ENCODE data around the gene MXRA7.

Gene MXRA7

GRCh38 chr17:76737676-76738467, 27.1 kb upstream of the MXRA7 start, which contains the start of gene MFSD11 (continued):
- TF ChIP-seq KLF8 (tag by site-specific recombination; IDR thresholded peaks at IDR 0.05) (peak; percentile 75; the same call in 1 of the 2 replicates), ZNF133 (tag by site-specific recombination; IDR thresholded peaks at IDR 0.05) (no peak; the same call in 1 of the 2 replicates), ZNF292 (tag by site-specific recombination; IDR thresholded peaks at IDR 0.05; ENCODE audit: borderline replicate concordance, low read depth) (no peak), ZNF707 (tag by site-specific recombination; IDR thresholded peaks at IDR 0.05) (no peak), HOXA7 (CRISPR knock-in tag; IDR thresholded peaks at IDR 0.05; ENCODE audit: borderline replicate concordance) (no peak), ZNF76 (tag by site-specific recombination; IDR thresholded peaks at IDR 0.05; ENCODE audit: borderline replicate concordance, low read depth) (peak; percentile 90), ZBTB17 (tag by site-specific recombination; IDR thresholded peaks at IDR 0.05) (peak; percentile 98), ZNF132 (tag by site-specific recombination; IDR thresholded peaks at IDR 0.05; ENCODE audit: borderline replicate concordance) (no peak), ZNF175 (tag by site-specific recombination; IDR thresholded peaks at IDR 0.05) (no peak), ZNF280C (tag by site-specific recombination; IDR thresholded peaks at IDR 0.05) (no peak), ZNF416 (tag by site-specific recombination; IDR thresholded peaks at IDR 0.05) (no peak), ZNF214 (tag by site-specific recombination; IDR thresholded peaks at IDR 0.05; ENCODE audit: borderline replicate concordance) (no peak), KLF10 (tag by site-specific recombination; IDR thresholded peaks at IDR 0.05) (peak; percentile 87), ZNF777 (tag by site-specific recombination; IDR thresholded peaks at IDR 0.05; ENCODE audit: borderline replicate concordance) (peak; percentile 93; the same call in 1 of the 2 replicates), ZNF623 (tag by site-specific recombination; IDR thresholded peaks at IDR 0.05) (no peak), ZBTB20 (tag by site-specific recombination; IDR thresholded peaks at IDR 0.05) (peak; percentile 82), ZBTB10 (tag by site-specific recombination; IDR thresholded peaks at IDR 0.05) (peak; percentile 99; the same call in 1 of the 2 replicates), SCRT2 (tag by site-specific recombination; IDR thresholded peaks at IDR 0.05) (no peak), ZNF48 (tag by site-specific recombination; IDR thresholded peaks at IDR 0.05) (no peak), ZNF580 (tag by site-specific recombination; IDR thresholded peaks at IDR 0.05) (no peak), RBAK (tag by site-specific recombination; IDR thresholded peaks at IDR 0.05) (no peak), ZNF394 (tag by site-specific recombination; IDR thresholded peaks at IDR 0.05; ENCODE audit: borderline replicate concordance) (peak; percentile 62; the same call in 1 of the 2 replicates)
- TF ChIP-seq, protein P1, sequence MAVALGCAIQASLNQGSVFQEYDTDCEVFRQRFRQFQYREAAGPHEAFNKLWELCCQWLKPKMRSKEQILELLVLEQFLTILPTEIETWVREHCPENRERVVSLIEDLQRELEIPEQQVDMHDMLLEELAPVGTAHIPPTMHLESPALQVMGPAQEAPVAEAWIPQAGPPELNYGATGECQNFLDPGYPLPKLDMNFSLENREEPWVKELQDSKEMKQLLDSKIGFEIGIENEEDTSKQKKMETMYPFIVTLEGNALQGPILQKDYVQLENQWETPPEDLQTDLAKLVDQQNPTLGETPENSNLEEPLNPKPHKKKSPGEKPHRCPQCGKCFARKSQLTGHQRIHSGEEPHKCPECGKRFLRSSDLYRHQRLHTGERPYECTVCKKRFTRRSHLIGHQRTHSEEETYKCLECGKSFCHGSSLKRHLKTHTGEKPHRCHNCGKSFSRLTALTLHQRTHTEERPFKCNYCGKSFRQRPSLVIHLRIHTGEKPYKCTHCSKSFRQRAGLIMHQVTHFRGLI (tag by site-specific recombination; IDR thresholded peaks at IDR 0.05): no peak; the same call in 1 of the 2 replicates
- TF ChIP-seq, protein P2, sequence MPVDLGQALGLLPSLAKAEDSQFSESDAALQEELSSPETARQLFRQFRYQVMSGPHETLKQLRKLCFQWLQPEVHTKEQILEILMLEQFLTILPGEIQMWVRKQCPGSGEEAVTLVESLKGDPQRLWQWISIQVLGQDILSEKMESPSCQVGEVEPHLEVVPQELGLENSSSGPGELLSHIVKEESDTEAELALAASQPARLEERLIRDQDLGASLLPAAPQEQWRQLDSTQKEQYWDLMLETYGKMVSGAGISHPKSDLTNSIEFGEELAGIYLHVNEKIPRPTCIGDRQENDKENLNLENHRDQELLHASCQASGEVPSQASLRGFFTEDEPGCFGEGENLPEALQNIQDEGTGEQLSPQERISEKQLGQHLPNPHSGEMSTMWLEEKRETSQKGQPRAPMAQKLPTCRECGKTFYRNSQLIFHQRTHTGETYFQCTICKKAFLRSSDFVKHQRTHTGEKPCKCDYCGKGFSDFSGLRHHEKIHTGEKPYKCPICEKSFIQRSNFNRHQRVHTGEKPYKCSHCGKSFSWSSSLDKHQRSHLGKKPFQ (tag by site-specific recombination; IDR thresholded peaks at IDR 0.05): no peak
- TF ChIP-seq, protein P3, sequence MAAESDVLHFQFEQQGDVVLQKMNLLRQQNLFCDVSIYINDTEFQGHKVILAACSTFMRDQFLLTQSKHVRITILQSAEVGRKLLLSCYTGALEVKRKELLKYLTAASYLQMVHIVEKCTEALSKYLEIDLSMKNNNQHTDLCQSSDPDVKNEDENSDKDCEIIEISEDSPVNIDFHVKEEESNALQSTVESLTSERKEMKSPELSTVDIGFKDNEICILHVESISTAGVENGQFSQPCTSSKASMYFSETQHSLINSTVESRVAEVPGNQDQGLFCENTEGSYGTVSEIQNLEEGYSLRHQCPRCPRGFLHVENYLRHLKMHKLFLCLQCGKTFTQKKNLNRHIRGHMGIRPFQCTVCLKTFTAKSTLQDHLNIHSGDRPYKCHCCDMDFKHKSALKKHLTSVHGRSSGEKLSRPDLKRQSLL (tag by site-specific recombination; IDR thresholded peaks at IDR 0.05): peak; percentile 76; the same call in 1 of the 2 replicates
- TF ChIP-seq, protein P4, sequence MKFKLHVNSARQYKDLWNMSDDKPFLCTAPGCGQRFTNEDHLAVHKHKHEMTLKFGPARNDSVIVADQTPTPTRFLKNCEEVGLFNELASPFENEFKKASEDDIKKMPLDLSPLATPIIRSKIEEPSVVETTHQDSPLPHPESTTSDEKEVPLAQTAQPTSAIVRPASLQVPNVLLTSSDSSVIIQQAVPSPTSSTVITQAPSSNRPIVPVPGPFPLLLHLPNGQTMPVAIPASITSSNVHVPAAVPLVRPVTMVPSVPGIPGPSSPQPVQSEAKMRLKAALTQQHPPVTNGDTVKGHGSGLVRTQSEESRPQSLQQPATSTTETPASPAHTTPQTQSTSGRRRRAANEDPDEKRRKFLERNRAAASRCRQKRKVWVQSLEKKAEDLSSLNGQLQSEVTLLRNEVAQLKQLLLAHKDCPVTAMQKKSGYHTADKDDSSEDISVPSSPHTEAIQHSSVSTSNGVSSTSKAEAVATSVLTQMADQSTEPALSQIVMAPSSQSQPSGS (tag by site-specific recombination; IDR thresholded peaks at IDR 0.05; ENCODE audit: low read depth): no peak

All from HEK293 (cell line).